HG02884 (cell line): ENCODE data around the gene HOXB6.

ENCODE experiments used
- ATAC-seq: cut with Tn5 transposase; IDR thresholded peaks from one replicate; pipeline ENCODE4 v1.9.1; 2021; ENCODE audit warnings: mild to moderate bottlenecking, moderate library complexity; ENCODE audit not compliant: unreplicated experiment

HOXB6 gene

GRCh38 chr17:48569674-48570324, 35.0 kb downstream of the HOXB6 start:
- no peak for ATAC-seq

GRCh38 chr17:48569240-48569582, 35.6 kb downstream of the HOXB6 start:
- ATAC-seq, result no peak

GRCh38 chr17:48568499-48569239, 36.1 kb downstream of the HOXB6 start:
- ATAC-seq, result no peak

GRCh38 chr17:48567646-48568354, 37.0 kb downstream of the HOXB6 start:
- no peak for ATAC-seq

GRCh38 chr17:48567209-48567608, 37.6 kb downstream of the HOXB6 start:
- no peak for ATAC-seq

GRCh38 chr17:48566717-48567116, 38.1 kb downstream of the HOXB6 start:
- no peak for ATAC-seq

GRCh38 chr17:48565925-48566710, 38.7 kb downstream of the HOXB6 start:
- ATAC-seq, result no peak

- no peak for ATAC-seq
These were observed 39.7 kb downstream of the HOXB6 start for GRCh38 chr17:48565022-48565554.

- no peak for ATAC-seq
These were observed 40.4 kb downstream of the HOXB6 start for GRCh38 chr17:48564188-48565021.

GRCh38 chr17:48563867-48564187, 41.0 kb downstream of the HOXB6 start:
- ATAC-seq, result no peak

GRCh38 chr17:48563385-48563838, 41.4 kb downstream of the HOXB6 start:
- ATAC-seq, result no peak

- ATAC-seq, result no peak
These were observed 41.9 kb downstream of the HOXB6 start for GRCh38 chr17:48562934-48563333.

GRCh38 chr17:48561884-48562810, 42.6 kb downstream of the HOXB6 start:
- no peak for ATAC-seq

- no peak for ATAC-seq
These were observed 44.7 kb downstream of the HOXB6 start for GRCh38 chr17:48559840-48560817.

- no peak for ATAC-seq
These were observed 45.5 kb downstream of the HOXB6 start for GRCh38 chr17:48559122-48559839.

GRCh38 chr17:48558831-48559121, 46.0 kb downstream of the HOXB6 start:
- no peak for ATAC-seq

GRCh38 chr17:48558057-48558830, 46.5 kb downstream of the HOXB6 start:
- ATAC-seq, result no peak
